Measurements from ENCODE around the gene KRTAP1-4. TPM values are rescaled to one million over a fixed set of nuclear protein-coding genes. Genes with fewer than 3 reads are reported as not detected.

The KRTAP1-4 gene
- total RNA-seq, 1 experiment from 2014 or later, result not detected

- TF ChIP-seq EZH2 (IDR thresholded peaks at IDR 0.05; ENCODE audit: low read length, unreplicated experiment) (no peak), EZH2phosphoT487 (IDR thresholded peaks at IDR 0.05; ENCODE audit: borderline replicate concordance, low read length) (no peak)
- TF ChIP-seq, protein P1, sequence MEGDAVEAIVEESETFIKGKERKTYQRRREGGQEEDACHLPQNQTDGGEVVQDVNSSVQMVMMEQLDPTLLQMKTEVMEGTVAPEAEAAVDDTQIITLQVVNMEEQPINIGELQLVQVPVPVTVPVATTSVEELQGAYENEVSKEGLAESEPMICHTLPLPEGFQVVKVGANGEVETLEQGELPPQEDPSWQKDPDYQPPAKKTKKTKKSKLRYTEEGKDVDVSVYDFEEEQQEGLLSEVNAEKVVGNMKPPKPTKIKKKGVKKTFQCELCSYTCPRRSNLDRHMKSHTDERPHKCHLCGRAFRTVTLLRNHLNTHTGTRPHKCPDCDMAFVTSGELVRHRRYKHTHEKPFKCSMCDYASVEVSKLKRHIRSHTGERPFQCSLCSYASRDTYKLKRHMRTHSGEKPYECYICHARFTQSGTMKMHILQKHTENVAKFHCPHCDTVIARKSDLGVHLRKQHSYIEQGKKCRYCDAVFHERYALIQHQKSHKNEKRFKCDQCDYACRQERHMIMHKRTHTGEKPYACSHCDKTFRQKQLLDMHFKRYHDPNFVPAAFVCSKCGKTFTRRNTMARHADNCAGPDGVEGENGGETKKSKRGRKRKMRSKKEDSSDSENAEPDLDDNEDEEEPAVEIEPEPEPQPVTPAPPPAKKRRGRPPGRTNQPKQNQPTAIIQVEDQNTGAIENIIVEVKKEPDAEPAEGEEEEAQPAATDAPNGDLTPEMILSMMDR (conservative IDR thresholded peaks at IDR 0.05; ENCODE audit: low read depth, low read length), result no peak
- Histone ChIP-seq H3K27me3 (ENCODE audit: low read length) (no peaks in the 10 kb centered on the region), H3K79me2 (ENCODE audit: low read length) (no peaks in the 10 kb centered on the region), H3K9me2 (replicated peaks; ENCODE audit: low read length) (no peaks in the 10 kb centered on the region), H3K27ac (ENCODE audit: low read length) (no peak overlapping the region), H3K9me3 (ENCODE audit: low read length) (no peaks in the 10 kb centered on the region), H2AFZ (ENCODE audit: low read length) (no peak overlapping the region), H3K4me2 (ENCODE audit: low read length) (no peak overlapping the region), H3K4me1 (ENCODE audit: insufficient read depth, low read length) (peaks cover 7% of the 10 kb centered on the region), H3K4me3 (ENCODE audit: low read length) (no peak overlapping the region), H3F3A (ENCODE audit: low read length, unreplicated experiment) (no peaks in the 10 kb centered on the region), H3K36me3 (ENCODE audit: low read depth, low read length) (no peaks in the 10 kb centered on the region), H3K9ac (ENCODE audit: low read length) (no peak overlapping the region), H4K20me1 (ENCODE audit: low read length) (no peaks in the 10 kb centered on the region)
- no TSS peak for BruUV-seq (replicated peaks)
- POLR2A ChIA-PET (ENCODE audit: unreplicated experiment), result no interaction called here
- DNase-seq, result no peak
- intact Hi-C loops (cut with micrococcal nuclease), result no loop called here
- ATAC-seq, result no peak
- CTCF ChIA-PET, result no interaction called here
These were observed 41.8 kb upstream of the KRTAP1-4 start for GRCh38 chr17:41071606-41072360.

GRCh38 chr17:41069031-41069430 is 39.0 kb upstream of the KRTAP1-4 start:
- intact Hi-C loops (cut with micrococcal nuclease), result loop anchor here (10.0 kb wide), 2 partner anchors 64 to 146 kb away; partner anchors contain the start of gene KRTAP3-1
- CTCF ChIA-PET, result no interaction called here
- no peaks in the 10 kb centered on the region for H3K36me3 ChIP-seq (ENCODE audit: low read depth, low read length)

More at GRCh38 chr17:41069031-41069430, 39.0 kb upstream of the KRTAP1-4 start:
- DNase-seq (no peak), ATAC-seq (no peak)
- Histone ChIP-seq H3K79me2 (ENCODE audit: low read length) (no peaks in the 10 kb centered on the region), H3K9me3 (ENCODE audit: low read length) (no peaks in the 10 kb centered on the region), H3K4me1 (ENCODE audit: insufficient read depth, low read length) (peaks cover 30% of the 10 kb centered on the region), H3K4me2 (ENCODE audit: low read length) (no peak overlapping the region), H3F3A (ENCODE audit: low read length, unreplicated experiment) (no peaks in the 10 kb centered on the region), H3K9ac (ENCODE audit: low read length) (no peak overlapping the region), H2AFZ (ENCODE audit: low read length) (no peak overlapping the region), H3K4me3 (ENCODE audit: low read length) (no peak overlapping the region), H3K9me2 (replicated peaks; ENCODE audit: low read length) (no peaks in the 10 kb centered on the region), H4K20me1 (ENCODE audit: low read length) (no peaks in the 10 kb centered on the region), H3K27ac (ENCODE audit: low read length) (no peak overlapping the region), H3K27me3 (ENCODE audit: low read length) (no peaks in the 10 kb centered on the region)
- POLR2A ChIA-PET (ENCODE audit: unreplicated experiment), result no interaction called here
- no TSS peak for BruUV-seq (replicated peaks)
- TF ChIP-seq EZH2 (IDR thresholded peaks at IDR 0.05; ENCODE audit: low read length, unreplicated experiment) (no peak), EZH2phosphoT487 (IDR thresholded peaks at IDR 0.05; ENCODE audit: borderline replicate concordance, low read length) (no peak)
- TF ChIP-seq, protein P1 (conservative IDR thresholded peaks at IDR 0.05; ENCODE audit: low read depth, low read length), result no peak
